ENCODE measurements around the gene CDH4.

DNA sequence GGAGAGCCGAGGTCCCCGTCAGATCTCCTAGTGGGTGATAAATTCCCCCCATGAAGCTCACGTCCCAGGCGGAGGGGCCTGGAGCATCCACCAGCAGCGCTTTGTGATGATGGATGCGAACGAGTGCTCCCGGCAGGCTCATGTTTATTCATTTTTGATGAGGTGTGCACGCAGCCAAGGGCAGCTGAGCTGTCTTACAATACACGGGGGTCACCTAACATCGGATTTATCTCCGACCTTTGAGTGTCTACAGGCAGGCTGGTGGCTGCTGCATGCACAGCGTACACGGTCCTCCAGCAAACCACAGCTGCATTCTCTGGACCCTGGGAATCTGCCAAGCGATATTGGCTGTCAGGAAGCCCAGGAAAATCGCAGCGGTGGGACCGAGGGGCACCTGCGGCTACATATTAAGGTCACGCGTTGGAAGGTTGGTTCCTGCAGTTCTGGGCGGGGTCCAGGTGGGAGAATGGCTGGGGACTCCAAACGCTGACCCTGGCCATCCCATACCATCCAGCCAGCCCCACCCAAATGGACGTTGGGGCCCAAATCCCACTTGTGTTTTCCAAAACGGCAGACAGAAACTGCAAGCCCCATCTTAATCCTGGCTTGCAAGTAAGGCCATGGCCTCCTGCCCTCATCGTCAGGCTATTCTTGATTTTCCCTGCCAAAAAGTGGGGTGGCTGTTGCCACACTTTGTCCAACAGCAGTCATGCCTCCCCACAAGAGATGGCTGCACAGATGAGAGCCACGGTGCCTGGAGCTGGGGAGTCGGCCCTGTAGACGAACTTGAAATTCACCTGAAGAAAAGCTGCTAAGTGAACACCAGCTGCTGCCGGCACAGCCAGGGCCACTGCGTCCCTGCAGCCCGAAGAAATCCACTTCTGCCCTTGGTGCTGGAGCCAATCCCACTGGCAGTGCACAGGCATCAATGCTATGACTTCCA, 413.7 kb downstream of the CDH4 start:
- TF ChIP-seq IRF2 (CRISPR knock-in tag; IDR thresholded peaks at IDR 0.05; ENCODE audit: borderline replicate concordance, low read depth) (no peak), SMAD4 (CRISPR knock-in tag; IDR thresholded peaks at IDR 0.05) (no peak), ZNF671 (CRISPR knock-in tag; IDR thresholded peaks at IDR 0.05) (no peak), ATF3 (CRISPR knock-in tag; conservative IDR thresholded peaks at IDR 0.05) (no peak), E2F4 (CRISPR knock-in tag; IDR thresholded peaks at IDR 0.05; ENCODE audit: borderline replicate concordance, low read depth) (no peak)
- TF ChIP-seq, protein P1, sequence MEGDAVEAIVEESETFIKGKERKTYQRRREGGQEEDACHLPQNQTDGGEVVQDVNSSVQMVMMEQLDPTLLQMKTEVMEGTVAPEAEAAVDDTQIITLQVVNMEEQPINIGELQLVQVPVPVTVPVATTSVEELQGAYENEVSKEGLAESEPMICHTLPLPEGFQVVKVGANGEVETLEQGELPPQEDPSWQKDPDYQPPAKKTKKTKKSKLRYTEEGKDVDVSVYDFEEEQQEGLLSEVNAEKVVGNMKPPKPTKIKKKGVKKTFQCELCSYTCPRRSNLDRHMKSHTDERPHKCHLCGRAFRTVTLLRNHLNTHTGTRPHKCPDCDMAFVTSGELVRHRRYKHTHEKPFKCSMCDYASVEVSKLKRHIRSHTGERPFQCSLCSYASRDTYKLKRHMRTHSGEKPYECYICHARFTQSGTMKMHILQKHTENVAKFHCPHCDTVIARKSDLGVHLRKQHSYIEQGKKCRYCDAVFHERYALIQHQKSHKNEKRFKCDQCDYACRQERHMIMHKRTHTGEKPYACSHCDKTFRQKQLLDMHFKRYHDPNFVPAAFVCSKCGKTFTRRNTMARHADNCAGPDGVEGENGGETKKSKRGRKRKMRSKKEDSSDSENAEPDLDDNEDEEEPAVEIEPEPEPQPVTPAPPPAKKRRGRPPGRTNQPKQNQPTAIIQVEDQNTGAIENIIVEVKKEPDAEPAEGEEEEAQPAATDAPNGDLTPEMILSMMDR (IDR thresholded peaks at IDR 0.05) = no peak
